HG03280 (cell line): ENCODE measurements around the gene ZNF429.
"Not testable (repeated sequence)": the region's sequence is repeated elsewhere in the genome, so short reads cannot be mapped to it uniquely, and the experiment has no call there.

Experiments used
- ATAC-seq: cut with Tn5 transposase; IDR thresholded peaks from one replicate; pipeline ENCODE4 v1.9.1; 2021; ENCODE audit warnings: mild to moderate bottlenecking, moderate library complexity; ENCODE audit not compliant: unreplicated experiment

Gene ZNF429

DNA sequence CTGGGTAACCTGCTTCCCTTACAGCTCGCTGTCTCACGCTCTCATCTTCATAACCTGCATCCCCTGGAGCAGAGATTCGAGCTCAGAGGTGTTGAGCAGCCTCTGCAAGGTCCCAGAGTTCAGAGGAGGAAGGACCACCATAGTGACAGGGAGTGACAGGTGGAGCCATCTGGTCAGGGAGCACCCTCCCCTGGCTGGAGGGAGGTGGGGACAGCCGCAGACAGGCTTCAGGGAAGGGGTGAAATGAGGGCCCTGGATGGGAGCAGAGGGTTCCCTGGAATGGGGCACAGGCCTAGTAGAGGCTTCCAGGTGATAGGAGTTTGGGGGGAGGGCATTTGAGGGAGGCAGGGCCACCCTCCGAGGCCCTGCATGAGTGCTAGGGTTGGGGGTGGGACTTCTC, 82.1 kb downstream of the ZNF429 start:
- no peak for ATAC-seq

DNA sequence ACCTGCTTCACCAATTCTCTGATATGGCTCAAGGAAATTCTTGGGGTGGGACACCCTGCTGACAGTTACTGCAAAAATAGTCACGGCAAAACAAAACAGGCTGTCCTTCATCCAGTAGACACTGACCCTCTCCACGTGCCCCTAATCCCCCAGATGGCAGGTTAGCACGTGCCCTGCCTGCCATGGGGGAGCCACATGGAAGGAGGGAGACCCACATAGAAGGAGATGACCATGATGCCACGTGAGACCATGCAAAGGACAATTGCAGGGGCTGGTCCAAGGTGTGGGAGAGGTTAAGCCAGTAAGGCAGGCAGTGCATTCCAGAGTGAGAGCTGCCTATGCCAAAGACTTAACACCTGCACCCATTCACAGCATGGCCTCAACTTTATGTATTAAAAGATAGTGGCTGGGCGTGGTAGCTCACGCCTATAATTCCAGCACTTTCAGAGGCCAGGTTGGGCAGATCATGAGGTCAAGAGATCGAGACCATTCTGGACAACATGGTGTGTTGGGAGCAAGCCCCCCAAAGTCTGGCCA, 82.7 kb downstream of the ZNF429 start:
- ATAC-seq = no peak

DNA sequence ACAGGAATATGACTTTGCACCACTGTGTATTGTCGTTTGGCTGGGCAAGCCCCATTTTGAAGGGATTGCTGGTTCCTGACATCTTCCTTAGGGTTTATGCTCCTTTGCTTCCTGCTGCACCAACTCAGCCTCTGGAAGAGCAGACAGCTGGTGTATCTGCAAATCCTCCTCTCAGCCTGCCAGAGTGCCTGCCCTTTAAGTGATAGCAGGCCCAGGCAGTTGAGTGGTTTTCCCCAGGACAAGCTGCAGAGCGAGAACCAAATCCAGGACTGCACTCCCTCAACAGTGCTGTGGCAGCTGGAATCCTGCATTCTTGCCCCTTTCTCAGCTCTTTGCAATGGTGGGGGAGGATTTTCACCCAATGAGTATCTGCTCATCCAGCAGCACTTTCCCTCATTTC, 85.5 kb downstream of the ZNF429 start:
- no peak for ATAC-seq

DNA sequence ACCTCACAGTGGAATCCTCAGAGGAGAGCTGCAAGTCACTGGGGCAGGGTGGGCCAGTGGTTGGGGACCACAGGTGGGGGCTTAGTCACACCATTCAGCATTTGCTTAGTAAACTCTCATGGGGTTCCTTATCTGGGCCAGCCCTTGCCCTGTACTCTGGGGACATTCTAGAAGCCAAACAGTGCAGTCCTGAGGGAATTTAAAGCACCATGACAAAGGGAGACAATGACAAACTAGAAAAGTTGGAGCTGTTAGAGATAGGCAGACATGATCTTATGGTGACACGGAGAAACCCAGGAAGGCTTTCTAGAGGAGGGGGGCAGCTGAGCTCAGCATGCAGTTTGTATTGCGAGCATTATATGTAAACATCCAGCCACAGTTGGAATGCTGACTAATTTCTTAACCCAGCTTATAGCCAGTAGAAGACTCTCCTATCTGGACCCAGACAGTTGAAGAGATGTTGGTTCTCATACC, 87.6 kb downstream of the ZNF429 start:
- ATAC-seq = no peak

DNA sequence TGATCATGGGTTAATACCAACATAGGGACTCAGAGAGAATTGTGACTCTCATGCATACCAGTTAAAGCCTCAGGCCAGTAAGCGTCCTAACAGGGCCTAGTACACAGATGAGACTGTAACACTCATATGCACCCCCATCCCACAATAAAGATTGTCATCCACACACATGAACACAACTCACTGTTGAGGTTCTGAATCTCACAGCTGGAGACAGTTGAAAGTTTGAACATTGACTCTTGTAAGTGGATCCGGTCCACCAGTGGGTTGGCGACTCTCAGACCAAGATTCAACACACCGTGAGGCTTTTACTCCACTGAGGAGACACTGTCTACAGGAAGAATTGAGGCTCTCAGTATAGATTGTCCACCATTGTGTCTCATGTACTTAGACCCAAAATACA, 88.1 kb downstream of the ZNF429 start:
- no peak for ATAC-seq

DNA sequence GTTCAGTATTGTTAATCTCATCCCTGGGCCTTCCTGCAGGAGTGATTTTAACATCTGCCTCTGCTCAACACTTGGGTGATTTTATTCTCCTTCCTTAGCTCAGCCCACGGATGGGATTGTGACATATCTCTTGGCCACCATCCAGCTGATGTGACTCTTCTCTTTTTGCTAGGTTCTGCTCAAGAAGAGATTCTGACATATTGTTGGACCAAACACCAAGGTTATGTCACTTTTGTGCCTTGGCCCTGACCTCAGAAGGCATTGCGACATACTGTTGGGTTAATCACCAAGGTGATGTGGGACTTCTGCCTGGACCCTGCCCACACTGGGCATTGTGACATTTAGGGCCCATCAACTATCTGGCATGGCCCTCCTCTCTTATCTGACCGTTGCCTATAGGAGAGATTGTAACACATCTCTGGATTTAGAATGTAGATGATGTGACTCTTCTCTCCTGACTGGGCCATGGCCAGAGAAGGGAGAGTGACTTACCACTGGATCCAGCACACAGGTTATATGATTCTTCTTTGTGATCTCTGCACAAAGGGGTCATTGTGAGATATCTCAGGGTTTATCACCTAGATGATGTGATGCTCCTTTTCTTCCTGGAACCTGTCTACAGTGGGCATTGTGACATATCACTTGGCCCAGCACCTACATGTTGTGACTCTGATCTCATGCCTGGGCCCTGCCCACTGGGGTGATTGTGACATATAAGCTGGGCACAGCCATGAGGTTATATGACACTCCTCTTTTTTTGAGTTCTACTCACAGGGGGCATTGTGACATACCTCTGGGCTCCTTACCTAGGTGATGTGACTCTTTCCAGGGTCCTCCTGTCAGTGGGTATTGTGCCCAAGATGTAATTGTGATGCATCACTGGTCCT, 88.8 kb downstream of the ZNF429 start:
- no peak for ATAC-seq

DNA sequence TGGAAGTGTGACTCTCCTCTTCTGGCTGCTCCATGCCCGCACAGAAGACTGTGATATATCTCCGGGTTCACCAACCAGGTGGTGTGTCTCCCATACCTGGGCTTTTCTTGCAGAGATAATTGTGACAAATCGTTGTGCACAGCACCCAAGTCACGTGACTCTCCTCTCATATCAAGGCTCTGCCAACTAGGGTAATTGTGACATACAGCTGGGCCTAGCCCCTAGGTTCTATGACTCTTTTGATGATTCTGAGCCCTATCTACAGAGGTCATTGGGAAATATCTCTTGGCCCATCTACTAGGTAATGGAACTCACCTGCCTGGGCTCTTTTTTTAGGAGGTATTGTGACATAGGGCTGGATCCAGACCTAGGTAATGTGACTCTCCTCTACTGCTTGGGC, 89.8 kb downstream of the ZNF429 start:
- ATAC-seq = no peak

DNA sequence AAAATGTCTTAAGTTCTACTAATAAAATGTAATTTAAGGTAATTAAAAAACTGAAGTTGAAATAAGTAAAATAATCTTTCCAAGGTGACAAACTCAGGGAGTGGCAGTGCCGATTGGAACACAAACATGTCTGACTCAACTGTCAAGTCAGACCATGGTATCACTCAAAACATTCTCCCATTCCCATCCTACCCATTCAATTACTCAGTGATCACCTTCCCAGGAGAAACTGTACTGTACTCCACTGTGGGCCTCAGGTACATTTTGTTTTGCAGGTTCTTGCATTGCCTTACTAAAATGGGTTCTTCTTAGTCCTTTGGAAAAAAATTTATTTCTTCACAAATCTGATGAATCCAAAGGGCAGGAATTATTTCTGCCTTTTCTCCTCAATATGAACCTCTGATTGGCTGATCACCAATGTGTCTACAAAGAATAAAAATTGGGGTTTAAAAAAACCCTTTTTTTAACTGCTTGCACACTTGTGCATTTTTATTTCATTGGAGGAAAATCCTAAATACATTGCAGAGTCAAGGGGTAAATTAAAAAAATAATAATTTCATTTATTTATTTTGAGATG, 96.8 kb downstream of the ZNF429 start:
- ATAC-seq = no peak

DNA sequence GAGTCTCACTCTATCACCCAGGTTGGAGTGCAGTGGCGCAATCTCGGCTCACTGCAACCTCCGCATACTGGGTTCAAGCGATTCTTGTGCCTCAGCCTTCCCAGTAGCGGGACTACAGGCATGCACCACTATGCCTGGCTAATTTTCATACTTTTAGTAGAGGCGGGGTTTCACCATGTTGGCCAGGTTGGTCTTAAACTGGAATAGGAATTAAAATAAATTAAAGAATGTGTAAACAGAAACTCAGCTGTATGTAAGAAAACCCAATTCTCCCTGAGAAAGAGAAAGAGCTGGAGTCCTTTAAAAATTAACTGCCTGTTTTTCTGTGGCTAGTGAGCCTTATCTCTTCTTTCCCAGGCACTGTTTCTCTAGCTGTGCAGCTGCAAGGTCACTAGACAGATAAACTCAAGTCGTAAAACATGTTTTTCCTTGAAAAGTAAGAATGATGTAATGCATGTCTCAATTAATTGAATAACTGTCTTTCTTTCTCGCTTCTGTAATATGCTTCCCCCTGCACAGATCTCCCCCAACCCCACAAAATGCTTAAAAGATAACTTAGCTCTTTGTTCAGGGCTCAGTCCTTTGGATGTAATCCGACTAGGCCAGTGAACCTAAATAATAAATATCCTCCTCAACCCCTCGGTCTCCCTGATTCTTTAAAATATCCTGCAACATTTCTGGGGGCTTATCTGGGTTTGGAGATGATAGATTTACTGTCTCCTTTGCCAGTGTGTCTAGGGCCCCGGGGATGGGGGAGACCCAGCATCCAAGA, 97.4 kb downstream of the ZNF429 start:
- ATAC-seq = not testable (repeated sequence)

DNA sequence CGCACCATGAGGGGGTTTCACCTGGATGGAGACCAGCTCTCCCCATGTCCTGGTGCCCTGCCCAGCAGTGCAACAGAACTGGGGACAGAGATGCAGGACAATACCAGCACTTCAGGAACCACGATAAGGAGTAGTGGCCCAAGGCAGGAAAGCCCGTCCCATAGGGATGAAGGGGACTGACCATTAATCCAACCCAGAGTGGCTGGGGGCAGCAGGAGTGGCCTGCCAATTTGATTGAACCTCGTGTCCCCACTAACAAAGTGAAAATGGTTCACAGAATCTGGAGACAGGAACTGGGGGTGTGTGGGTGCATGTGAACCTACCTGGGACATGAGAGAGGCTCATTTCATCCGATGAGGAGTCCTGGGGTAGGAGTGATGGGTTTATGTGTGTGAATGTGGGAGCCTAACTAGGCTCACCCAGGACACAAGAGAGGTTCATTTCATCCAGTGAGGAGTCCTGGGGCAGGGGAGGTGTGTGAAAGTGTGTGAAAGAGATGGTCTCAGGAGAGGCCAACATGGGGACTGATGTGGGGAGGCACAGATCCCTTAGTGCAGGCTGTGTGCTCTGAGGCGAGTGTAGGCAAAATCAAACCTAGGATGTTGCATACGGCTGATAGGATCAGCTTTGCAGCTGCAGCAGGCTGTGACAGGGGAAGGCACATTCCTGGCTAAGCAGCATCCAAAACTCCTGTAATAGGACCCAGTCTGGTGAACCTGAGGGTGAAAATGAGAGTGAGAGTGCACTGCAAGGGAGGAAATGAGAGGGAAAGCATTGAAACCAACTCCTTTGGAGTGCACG, 98.2 kb downstream of the ZNF429 start:
- ATAC-seq = no peak

DNA sequence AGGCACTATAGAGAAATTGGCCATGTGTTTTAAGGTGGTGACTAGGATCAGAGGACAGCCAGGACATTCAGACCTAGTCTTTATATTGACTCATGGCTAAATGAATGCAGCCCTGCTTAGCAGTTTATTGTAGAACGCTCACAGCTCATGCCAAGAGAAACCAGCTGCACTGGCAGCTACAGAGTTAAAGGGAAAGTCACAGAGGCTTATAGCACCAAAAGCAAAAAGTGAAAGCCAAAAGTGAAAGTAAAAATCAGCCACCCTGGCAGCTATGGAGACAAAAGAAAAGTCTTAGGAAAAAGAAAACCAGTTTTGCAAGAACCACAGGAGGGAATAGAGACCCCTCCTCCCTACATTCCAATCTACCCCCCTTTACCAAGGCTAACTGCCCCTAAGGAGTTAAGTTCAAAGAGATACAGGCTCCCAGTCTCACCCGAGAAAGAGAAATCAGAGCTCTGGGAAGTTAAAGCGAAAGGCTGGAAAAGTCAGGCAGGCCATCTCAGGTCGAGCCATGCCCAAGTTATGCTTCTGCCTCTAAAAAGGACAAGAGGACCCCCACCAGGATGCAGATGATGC, 99.0 kb downstream of the ZNF429 start:
- ATAC-seq = no peak
